ENCODE results near the gene MYL7. TPM values are rescaled to one million over a fixed set of nuclear protein-coding genes. Genes with fewer than 3 reads are reported as not detected.
A peak's percentile ranks its signal among the peaks of the same experiment; 100 is the strongest.

The MYL7 gene
- polyA plus RNA-seq, 1 of the 3 experiments (the other 2 are of a cell fraction), result not detected

DNA sequence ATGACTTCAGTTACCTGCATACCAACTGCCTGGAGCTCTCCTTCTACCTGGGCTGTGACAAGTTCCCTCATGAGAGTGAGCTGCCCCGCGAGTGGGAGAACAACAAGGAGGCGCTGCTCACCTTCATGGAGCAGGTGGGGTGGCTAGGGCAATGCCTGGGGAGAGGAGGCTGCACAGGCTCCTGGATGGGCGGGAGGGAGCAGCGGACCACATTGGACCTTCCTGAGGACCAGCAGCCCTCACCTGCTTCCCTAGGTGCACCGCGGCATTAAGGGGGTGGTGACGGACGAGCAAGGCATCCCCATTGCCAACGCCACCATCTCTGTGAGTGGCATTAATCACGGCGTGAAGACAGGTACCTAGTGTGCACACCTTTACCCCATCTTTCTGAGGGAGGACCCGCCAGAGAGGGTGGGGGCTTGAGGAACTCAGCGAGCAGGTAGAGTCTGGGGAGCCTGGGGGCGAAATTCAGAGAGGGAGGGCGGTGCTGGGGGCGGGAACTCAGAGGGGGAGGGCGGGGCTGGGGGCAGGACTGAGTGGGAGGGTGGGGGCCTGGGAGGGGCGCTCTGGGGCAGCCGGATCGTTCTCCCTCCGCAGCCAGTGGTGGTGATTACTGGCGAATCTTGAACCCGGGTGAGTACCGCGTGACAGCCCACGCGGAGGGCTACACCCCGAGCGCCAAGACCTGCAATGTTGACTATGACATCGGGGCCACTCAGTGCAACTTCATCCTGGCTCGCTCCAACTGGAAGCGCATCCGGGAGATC is 28.0 kb downstream of the MYL7 start:
- WGBS (ENCODE audit: low lambda C conversion rate), result 92% methylated on average over 34 of the region's 34 CpGs
- Histone ChIP-seq H2AFZ (ENCODE audit: low read depth) (no peak overlapping the region), H3K36me3 (replicated peaks in 1 of 2; ENCODE audit: control insufficient read depth in 1 of 2, insufficient read depth in 2 of 2, low read length in 1 of 2) (peaks cover 22 to 89% of the 10 kb centered on the region in 2 experiments), H3K9ac (no peak overlapping the region), H3F3A (replicated peaks; ENCODE audit: insufficient read depth) (peaks cover 26% of the 10 kb centered on the region), H3K27me3 (ENCODE audit: insufficient read depth) (no peaks in the 10 kb centered on the region), H3K4me2 (no peak overlapping the region), H3K27ac (ENCODE audit: low read depth in 2 of 2, low read length in 1 of 2) (no peak overlapping the region), H3K79me2 (ENCODE audit: insufficient read depth) (peaks cover 1% of the 10 kb centered on the region; the same call in 1 of the 2 replicates), H3K9me3 (no peaks in the 10 kb centered on the region), H3K9me2 (no peaks in the 10 kb centered on the region), H3K4me3 (ENCODE audit: low read depth in 2 of 2, low read length in 1 of 2) (no peak overlapping the region), H4K20me1 (ENCODE audit: insufficient read depth) (peaks cover 12% of the 10 kb centered on the region; the same call in 1 of the 2 replicates), H3K4me1 (ENCODE audit: control insufficient read depth in 1 of 2, insufficient read depth in 2 of 2, low read depth in 1 of 2, low read length in 1 of 2) (peaks cover 0 to 13% of the 10 kb centered on the region in 2 experiments; a peak in 1 of 4 replicates)
- POLR2A ChIA-PET, result interaction anchor here (1.4 to 3.0 kb wide), 2 partner anchors 10 to 87 kb away, joined by 4 to 18 read pairs; partner anchors contain the start of genes POLD2 and YKT6
- DNase-seq, result peak; percentile 62
- TF ChIP-seq POLR2AphosphoS5 (IDR thresholded peaks at IDR 0.05; ENCODE audit: low read depth, low read length), result 0 out of 2 replicates have a peak, but pooled peaks have one; percentile 6
- TF ChIP-seq EZH2phosphoT487 (IDR thresholded peaks at IDR 0.05; ENCODE audit: borderline replicate concordance, low read depth), result no peak
- CTCF ChIA-PET, result interaction anchor here (1.1 to 1.7 kb wide), 2 partner anchors 10 to 18 kb away, joined by 6 read pairs; partner anchors contain the start of gene POLD2

DNA sequence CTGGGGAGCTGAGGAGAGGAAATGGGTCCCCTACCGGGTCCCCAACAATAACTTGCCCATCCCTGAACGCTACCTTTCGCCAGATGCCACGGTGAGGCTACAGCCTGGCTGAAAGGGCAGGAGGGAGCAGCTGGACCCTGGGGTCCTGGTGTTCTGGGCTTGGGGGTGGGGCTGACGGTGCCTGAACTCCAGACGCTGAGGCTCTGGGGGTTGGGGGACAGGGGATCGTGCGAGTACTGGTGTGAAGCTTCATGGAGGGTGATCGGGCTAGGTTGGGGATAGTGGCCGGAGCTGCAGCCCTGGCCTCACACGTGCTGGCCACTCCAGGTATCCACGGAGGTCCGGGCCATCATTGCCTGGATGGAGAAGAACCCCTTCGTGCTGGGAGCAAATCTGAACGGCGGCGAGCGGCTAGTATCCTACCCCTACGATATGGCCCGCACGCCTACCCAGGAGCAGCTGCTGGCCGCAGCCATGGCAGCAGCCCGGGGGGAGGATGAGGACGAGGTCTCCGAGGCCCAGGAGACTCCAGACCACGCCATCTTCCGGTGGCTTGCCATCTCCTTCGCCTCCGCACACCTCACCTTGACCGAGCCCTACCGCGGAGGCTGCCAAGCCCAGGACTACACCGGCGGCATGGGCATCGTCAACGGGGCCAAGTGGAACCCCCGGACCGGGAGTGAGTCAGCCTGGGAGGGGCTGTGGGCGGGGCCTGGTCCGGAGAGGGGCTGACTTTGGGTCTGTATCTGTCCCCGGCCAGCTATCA is 28.7 kb downstream of the MYL7 start:
- peak; percentile 50 for DNase-seq
- no peak overlapping the region for H3K4me3 ChIP-seq (ENCODE audit: low read depth in 2 of 2, low read length in 1 of 2)
- H3K79me2 ChIP-seq (ENCODE audit: insufficient read depth), result peaks cover 9% of the 10 kb centered on the region; the same call in 1 of the 2 replicates
- H3K36me3 ChIP-seq (replicated peaks in 1 of 2; ENCODE audit: control insufficient read depth in 1 of 2, insufficient read depth in 2 of 2, low read length in 1 of 2), result peaks cover 22 to 90% of the 10 kb centered on the region in 2 experiments
- ChIA-PET CTCF (interaction anchor here (1.0 to 1.1 kb wide), 3 partner anchors 11 to 22 kb away, joined by 3 to 6 read pairs (median 3); partner anchors contain the start of gene POLD2), POLR2A (interaction anchor here (1.4 to 3.0 kb wide), 2 partner anchors 11 to 88 kb away, joined by 4 to 18 read pairs; partner anchors contain the start of genes POLD2 and YKT6)
- H4K20me1 ChIP-seq (ENCODE audit: insufficient read depth), result peaks cover 12% of the 10 kb centered on the region; the same call in 1 of the 2 replicates
- WGBS (ENCODE audit: low lambda C conversion rate), result 83% methylated on average over 34 of the region's 41 CpGs
- peaks cover 0 to 13% of the 10 kb centered on the region in 2 experiments; a peak in 1 of 4 replicates for H3K4me1 ChIP-seq (ENCODE audit: control insufficient read depth in 1 of 2, insufficient read depth in 2 of 2, low read depth in 1 of 2, low read length in 1 of 2)
- H3K9me3 ChIP-seq, result no peaks in the 10 kb centered on the region
- H3K27ac ChIP-seq (ENCODE audit: low read depth in 2 of 2, low read length in 1 of 2), result no peak overlapping the region
- no peak overlapping the region for H2AFZ ChIP-seq (ENCODE audit: low read depth)
- peaks cover 26% of the 10 kb centered on the region for H3F3A ChIP-seq (replicated peaks; ENCODE audit: insufficient read depth)
- no peak overlapping the region for H3K4me2 ChIP-seq
- no peaks in the 10 kb centered on the region for H3K27me3 ChIP-seq (ENCODE audit: insufficient read depth)
- no peaks in the 10 kb centered on the region for H3K9me2 ChIP-seq
- no peak overlapping the region for H3K9ac ChIP-seq
- no peak for TF ChIP-seq REST (IDR thresholded peaks at IDR 0.05; ENCODE audit: low read depth, low read length)
- TF ChIP-seq MEF2A (IDR thresholded peaks at IDR 0.05; ENCODE audit: borderline replicate concordance, low read depth), result no peak
- TF ChIP-seq, protein P1, sequence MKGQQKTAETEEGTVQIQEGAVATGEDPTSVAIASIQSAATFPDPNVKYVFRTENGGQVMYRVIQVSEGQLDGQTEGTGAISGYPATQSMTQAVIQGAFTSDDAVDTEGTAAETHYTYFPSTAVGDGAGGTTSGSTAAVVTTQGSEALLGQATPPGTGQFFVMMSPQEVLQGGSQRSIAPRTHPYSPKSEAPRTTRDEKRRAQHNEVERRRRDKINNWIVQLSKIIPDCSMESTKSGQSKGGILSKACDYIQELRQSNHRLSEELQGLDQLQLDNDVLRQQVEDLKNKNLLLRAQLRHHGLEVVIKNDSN (IDR thresholded peaks at IDR 0.05; ENCODE audit: borderline replicate concordance, low read depth), result no peak
- TF ChIP-seq RFX5 (IDR thresholded peaks at IDR 0.05; ENCODE audit: low read length), result no peak
- TF ChIP-seq IRF3 (IDR thresholded peaks at IDR 0.05; ENCODE audit: low read depth, low read length), result no peak
- TF ChIP-seq RXRA (IDR thresholded peaks at IDR 0.05; ENCODE audit: borderline replicate concordance, low read depth), result no peak
- no peak for TF ChIP-seq EZH2phosphoT487 (IDR thresholded peaks at IDR 0.05; ENCODE audit: borderline replicate concordance, low read depth)
- TF ChIP-seq, protein P2, sequence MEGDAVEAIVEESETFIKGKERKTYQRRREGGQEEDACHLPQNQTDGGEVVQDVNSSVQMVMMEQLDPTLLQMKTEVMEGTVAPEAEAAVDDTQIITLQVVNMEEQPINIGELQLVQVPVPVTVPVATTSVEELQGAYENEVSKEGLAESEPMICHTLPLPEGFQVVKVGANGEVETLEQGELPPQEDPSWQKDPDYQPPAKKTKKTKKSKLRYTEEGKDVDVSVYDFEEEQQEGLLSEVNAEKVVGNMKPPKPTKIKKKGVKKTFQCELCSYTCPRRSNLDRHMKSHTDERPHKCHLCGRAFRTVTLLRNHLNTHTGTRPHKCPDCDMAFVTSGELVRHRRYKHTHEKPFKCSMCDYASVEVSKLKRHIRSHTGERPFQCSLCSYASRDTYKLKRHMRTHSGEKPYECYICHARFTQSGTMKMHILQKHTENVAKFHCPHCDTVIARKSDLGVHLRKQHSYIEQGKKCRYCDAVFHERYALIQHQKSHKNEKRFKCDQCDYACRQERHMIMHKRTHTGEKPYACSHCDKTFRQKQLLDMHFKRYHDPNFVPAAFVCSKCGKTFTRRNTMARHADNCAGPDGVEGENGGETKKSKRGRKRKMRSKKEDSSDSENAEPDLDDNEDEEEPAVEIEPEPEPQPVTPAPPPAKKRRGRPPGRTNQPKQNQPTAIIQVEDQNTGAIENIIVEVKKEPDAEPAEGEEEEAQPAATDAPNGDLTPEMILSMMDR (IDR thresholded peaks at IDR 0.05), result no peak
- TF ChIP-seq TAF1 (IDR thresholded peaks at IDR 0.05; ENCODE audit: borderline replicate concordance, low read depth, low read length), result no peak
- no peak for TF ChIP-seq NRF1 (IDR thresholded peaks at IDR 0.05; ENCODE audit: low read depth, low read length)
- TF ChIP-seq MXI1 (IDR thresholded peaks at IDR 0.05; ENCODE audit: low read depth, low read length), result no peak
- no peak for TF ChIP-seq CHD2 (IDR thresholded peaks at IDR 0.05; ENCODE audit: low read length, partially characterized antibody)
- TF ChIP-seq GATA2 (CRISPR knock-in tag; IDR thresholded peaks at IDR 0.05), result no peak
- no peak for TF ChIP-seq RCOR1 (IDR thresholded peaks at IDR 0.05; ENCODE audit: low read length)
